Prostate gland (tissue), 2 donors: ENCODE data around the gene GPR25.

ENCODE experiments used
- CTCF ChIP-seq, 4 experiments: fragments of 200-600 bp in 2 of 4; fragments of 450-650 bp in 2 of 4; sonication (generic) in 2 of 4; IDR thresholded peaks; 1 replicate in 3 of 4; 2 replicates in 1 of 4; pipeline ENCODE4 v1.5.1; 2016 to 2019; ENCODE audit warnings: antibody characterized with exemption in 4 of 4, mild to moderate bottlenecking in 2 of 4, moderate library complexity in 2 of 4
- POLR2A ChIP-seq: fragments of 450-650 bp; IDR thresholded peaks from one replicate; pipeline ENCODE4 v1.6.1; 2016; ENCODE audit warnings: antibody characterized with exemption, mild to moderate bottlenecking

DNA sequence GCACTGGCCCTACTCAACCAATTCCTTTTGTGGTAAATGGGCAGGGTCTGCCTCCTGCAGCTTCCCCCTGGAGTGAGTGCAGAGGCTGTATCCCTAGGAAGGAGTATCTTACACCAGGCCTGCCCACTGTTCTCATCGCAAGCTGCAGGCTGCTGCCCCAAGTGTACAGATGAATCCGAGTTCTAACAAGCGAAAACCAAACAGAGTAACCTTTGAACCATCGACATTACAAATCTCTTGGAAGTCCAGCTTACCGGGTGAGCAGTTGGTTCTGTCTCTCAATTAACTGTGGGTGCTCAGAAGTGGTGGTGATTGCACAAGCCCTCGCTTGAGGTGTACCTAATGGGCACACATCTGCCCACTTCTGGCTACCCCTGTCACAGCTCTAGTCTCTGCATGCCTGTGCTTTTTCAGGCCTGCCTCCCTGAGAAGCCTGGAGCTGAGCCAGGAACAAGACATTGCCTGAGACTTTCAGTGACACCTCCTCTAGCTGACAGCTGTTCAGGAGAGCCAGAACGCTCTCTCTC, 44.6 kb downstream of the GPR25 start:
- no peak for TF ChIP-seq CTCF (IDR thresholded peaks at IDR 0.05)
- no peak for TF ChIP-seq POLR2A
